ENCODE measurements around the gene TIRAP.
"Not testable (repeated sequence)": the region's sequence is repeated elsewhere in the genome, so short reads cannot be mapped to it uniquely, and the experiment has no call there.

The TIRAP gene

GRCh38 chr11:126307706-126308105, 24.8 kb downstream of the TIRAP start:
- H3K4me1 Mint-ChIP-seq, result peaks cover 44% of the 10 kb centered on the region
- no peak overlapping the region for H3K27ac Mint-ChIP-seq

GRCh38 chr11:126308271-126308671, 25.4 kb downstream of the TIRAP start:
- ATAC-seq, result no peak
- no peak overlapping the region for H3K27ac Mint-ChIP-seq
- peaks cover 44% of the 10 kb centered on the region for H3K4me1 Mint-ChIP-seq
- DNase-seq (ENCODE audit: low spot score in 2 of 2), result no peak
- no peak overlapping the region for H3K4me3 Mint-ChIP-seq
- H3K36me3 Mint-ChIP-seq, result peaks cover 81% of the 10 kb centered on the region
- no peaks in the 10 kb centered on the region for H3K9me3 Mint-ChIP-seq

More at GRCh38 chr11:126307706-126308105, 24.8 kb downstream of the TIRAP start:
- DNase-seq (ENCODE audit: low spot score in 2 of 2) (no peak), ATAC-seq (no peak)
- Mint-ChIP-seq H3K4me3 (no peak overlapping the region), H3K9me3 (no peaks in the 10 kb centered on the region), H3K36me3 (peaks cover 81% of the 10 kb centered on the region)

- ATAC-seq; H3K9me3 Mint-ChIP-seq; H3K27ac Mint-ChIP-seq; H3K4me3 Mint-ChIP-seq; DNase-seq (ENCODE audit: low spot score in 2 of 2): not testable (repeated sequence)
- peaks cover 44% of the 10 kb centered on the region for H3K4me1 Mint-ChIP-seq
- H3K36me3 Mint-ChIP-seq, result peaks cover 81% of the 10 kb centered on the region
Observed at GRCh38 chr11:126308771-126309170, 25.9 kb downstream of the TIRAP start.

- peak; percentile 83 for ATAC-seq
- peaks cover 36% of the 10 kb centered on the region for H3K4me1 Mint-ChIP-seq
- no peak overlapping the region for H3K4me3 Mint-ChIP-seq
- DNase-seq (ENCODE audit: low spot score in 2 of 2), result peak; percentile 59 to 74
- no peaks in the 10 kb centered on the region for H3K9me3 Mint-ChIP-seq
- H3K36me3 Mint-ChIP-seq, result peaks cover 76% of the 10 kb centered on the region
- H3K27ac Mint-ChIP-seq, result peak overlapping the region; percentile 63
Observed at GRCh38 chr11:126310200-126310991, 27.5 kb downstream of the TIRAP start.

- Mint-ChIP-seq H3K4me1 (peaks cover 32% of the 10 kb centered on the region), H3K4me3 (no peak overlapping the region), H3K27ac (peak overlapping the region; percentile 63), H3K9me3 (no peaks in the 10 kb centered on the region), H3K36me3 (peaks cover 72% of the 10 kb centered on the region)
- DNase-seq (ENCODE audit: low spot score in 2 of 2), result no peak
- ATAC-seq, result no peak
Observed at GRCh38 chr11:126310992-126311310, 28.1 kb downstream of the TIRAP start.

- peaks cover 77% of the 10 kb centered on the region for H3K36me3 Mint-ChIP-seq
- ATAC-seq, result no peak
- H3K27ac Mint-ChIP-seq, result peak overlapping the region; percentile 63
- H3K9me3 Mint-ChIP-seq, result peaks cover 3% of the 10 kb centered on the region
- no peak for DNase-seq (ENCODE audit: low spot score in 2 of 2)
- peaks cover 37% of the 10 kb centered on the region for H3K4me1 Mint-ChIP-seq
- H3K4me3 Mint-ChIP-seq, result no peak overlapping the region
Observed at GRCh38 chr11:126311401-126312291, 28.8 kb downstream of the TIRAP start.

- H3K4me1 Mint-ChIP-seq, result peaks cover 43% of the 10 kb centered on the region
- H3K36me3 Mint-ChIP-seq, result peaks cover 74% of the 10 kb centered on the region
- H3K27ac Mint-ChIP-seq, result peak overlapping the region; percentile 37
- peaks cover 3% of the 10 kb centered on the region for H3K9me3 Mint-ChIP-seq
- no peak for DNase-seq (ENCODE audit: low spot score in 2 of 2)
- no peak overlapping the region for H3K4me3 Mint-ChIP-seq
- ATAC-seq, result no peak
Observed at GRCh38 chr11:126312961-126313360, 30.1 kb downstream of the TIRAP start.

- peak overlapping the region; percentile 37 for H3K27ac Mint-ChIP-seq
- no peak for DNase-seq (ENCODE audit: low spot score in 2 of 2)
- H3K4me1 Mint-ChIP-seq, result peaks cover 48% of the 10 kb centered on the region
- no peak for ATAC-seq
- peaks cover 70% of the 10 kb centered on the region for H3K36me3 Mint-ChIP-seq
- no peak overlapping the region for H3K4me3 Mint-ChIP-seq
- H3K9me3 Mint-ChIP-seq, result peaks cover 3% of the 10 kb centered on the region
Observed at GRCh38 chr11:126313826-126314225, 30.9 kb downstream of the TIRAP start.

GRCh38 chr11:126317432-126317755, 34.5 kb downstream of the TIRAP start:
- DNase-seq (ENCODE audit: low spot score in 2 of 2) (no peak), ATAC-seq (no peak)
- Mint-ChIP-seq H3K36me3 (peaks cover 51% of the 10 kb centered on the region), H3K9me3 (peaks cover 3% of the 10 kb centered on the region), H3K4me1 (peaks cover 52% of the 10 kb centered on the region), H3K4me3 (peak overlapping the region; percentile 64), H3K27ac (peak overlapping the region; percentile 90)

- H3K36me3 Mint-ChIP-seq, result peaks cover 52% of the 10 kb centered on the region
- H3K4me1 Mint-ChIP-seq, result peaks cover 52% of the 10 kb centered on the region
- peaks cover 3% of the 10 kb centered on the region for H3K9me3 Mint-ChIP-seq
- ATAC-seq, result peak; percentile 82
- peak in 1 of 2 donors; percentile 54 for DNase-seq (ENCODE audit: low spot score in 2 of 2)
- peak overlapping the region; percentile 90 for H3K27ac Mint-ChIP-seq
- H3K4me3 Mint-ChIP-seq, result peak overlapping the region; percentile 64
Observed at GRCh38 chr11:126317756-126318573, 35.1 kb downstream of the TIRAP start.

GRCh38 chr11:126318574-126319373, 35.9 kb downstream of the TIRAP start:
- Mint-ChIP-seq H3K27ac (peak overlapping the region; percentile 90), H3K9me3 (peaks cover 3% of the 10 kb centered on the region), H3K4me1 (peaks cover 52% of the 10 kb centered on the region), H3K36me3 (peaks cover 46% of the 10 kb centered on the region), H3K4me3 (peak overlapping the region; percentile 64)
- peak in 1 of 2 donors; percentile 59 for DNase-seq (ENCODE audit: low spot score in 2 of 2)
- ATAC-seq, result peak; percentile 90

GRCh38 chr11:126319374-126319740, 36.5 kb downstream of the TIRAP start:
- peak overlapping the region; percentile 64 for H3K4me3 Mint-ChIP-seq
- H3K9me3 Mint-ChIP-seq, result peaks cover 3% of the 10 kb centered on the region
- H3K36me3 Mint-ChIP-seq, result peaks cover 46% of the 10 kb centered on the region
- DNase-seq (ENCODE audit: low spot score in 2 of 2) (no peak), ATAC-seq (no peak)
- peak overlapping the region; percentile 90 for H3K27ac Mint-ChIP-seq
- H3K4me1 Mint-ChIP-seq, result peaks cover 52% of the 10 kb centered on the region

GRCh38 chr11:126322996-126323395, 40.1 kb downstream of the TIRAP start:
- ATAC-seq, result no peak
- Mint-ChIP-seq H3K27ac (no peak overlapping the region), H3K4me1 (peaks cover 43% of the 10 kb centered on the region), H3K4me3 (no peak overlapping the region), H3K36me3 (peaks cover 45% of the 10 kb centered on the region), H3K9me3 (no peaks in the 10 kb centered on the region)
- DNase-seq (ENCODE audit: low spot score in 2 of 2), result no peak

- DNase-seq (ENCODE audit: low spot score in 2 of 2), result no peak
- Mint-ChIP-seq H3K36me3 (peaks cover 47% of the 10 kb centered on the region), H3K4me1 (peaks cover 40% of the 10 kb centered on the region), H3K27ac (peak overlapping the region; percentile 90), H3K9me3 (no peaks in the 10 kb centered on the region), H3K4me3 (no peak overlapping the region)
- ATAC-seq, result no peak
Observed at GRCh38 chr11:126327281-126328000, 44.5 kb downstream of the TIRAP start.
